ENCODE results near the gene RMND1. TPM values are rescaled to one million over a fixed set of nuclear protein-coding genes. Genes with fewer than 3 reads are reported as not detected.
A peak's percentile ranks its signal among the peaks of the same experiment; 100 is the strongest.

RMND1 gene
- total RNA-seq, 4 donors from 2014 or later: 18.4 to 31.8 (median 27.0) TPM

- Histone ChIP-seq H3K36me3 (peaks cover 0 to 2% (median 0%) of the 10 kb centered on the region in 3 donors), H3K27me3 (no peaks in the 10 kb centered on the region), H3K9me3 (no peaks in the 10 kb centered on the region), H3K27ac (no peak overlapping the region), H3K4me3 (no peak overlapping the region), H3K4me1 (peaks cover 0 to 23% (median 5%) of the 10 kb centered on the region in 4 donors)
- TF ChIP-seq CTCF (IDR thresholded peaks at IDR 0.05): no peak
- no peak for TF ChIP-seq EP300 (IDR thresholded peaks at IDR 0.05)
- TF ChIP-seq POLR2A (IDR thresholded peaks at IDR 0.05): no peak
- WGBS, 2 donors: 78 to 87% methylated on average over 4 of the region's 4 CpGs
- no peak for DNase-seq (ENCODE audit: low spot score in 2 of 2)
These were observed 70.2 kb downstream of the RMND1 start for GRCh38 chr6:151381722-151382121.

- Histone ChIP-seq H3K36me3 (peaks cover 0 to 2% (median 0%) of the 10 kb centered on the region in 3 donors), H3K4me1 (peaks cover 0 to 26% (median 9%) of the 10 kb centered on the region in 4 donors), H3K4me3 (peak overlapping the region in 1 of 4 donors; percentile 21), H3K9me3 (no peaks in the 10 kb centered on the region), H3K27ac (peak overlapping the region in 2 of 4 donors; percentile 26 to 63), H3K27me3 (no peaks in the 10 kb centered on the region)
- 96 to 100% methylated on average over 1 of the region's 1 CpG for WGBS, 2 donors
- TF ChIP-seq EP300 (IDR thresholded peaks at IDR 0.05) (no peak), POLR2A (IDR thresholded peaks at IDR 0.05) (no peak), CTCF (IDR thresholded peaks at IDR 0.05) (no peak)
- no peak for DNase-seq (ENCODE audit: low spot score in 2 of 2)
These were observed 71.1 kb downstream of the RMND1 start for GRCh38 chr6:151380848-151381205.

- Histone ChIP-seq H3K27ac (peak overlapping the region in 3 of 4 donors; percentile 26 to 63 (median 59)), H3K4me3 (peak overlapping the region in 1 of 4 donors; percentile 21), H3K27me3 (no peaks in the 10 kb centered on the region), H3K36me3 (peaks cover 0 to 2% (median 0%) of the 10 kb centered on the region in 3 donors), H3K4me1 (peaks cover 0 to 27% (median 9%) of the 10 kb centered on the region in 4 donors), H3K9me3 (no peaks in the 10 kb centered on the region)
- TF ChIP-seq POLR2A (IDR thresholded peaks at IDR 0.05): no peak
- no peak for TF ChIP-seq EP300 (IDR thresholded peaks at IDR 0.05)
- no peak for TF ChIP-seq CTCF (IDR thresholded peaks at IDR 0.05)
- DNase-seq (ENCODE audit: low spot score in 2 of 2): no peak
- 69 to 73% methylated on average over 14 of the region's 14 CpGs for WGBS, 2 donors
These were observed 71.7 kb downstream of the RMND1 start for GRCh38 chr6:151379933-151380847.

DNA sequence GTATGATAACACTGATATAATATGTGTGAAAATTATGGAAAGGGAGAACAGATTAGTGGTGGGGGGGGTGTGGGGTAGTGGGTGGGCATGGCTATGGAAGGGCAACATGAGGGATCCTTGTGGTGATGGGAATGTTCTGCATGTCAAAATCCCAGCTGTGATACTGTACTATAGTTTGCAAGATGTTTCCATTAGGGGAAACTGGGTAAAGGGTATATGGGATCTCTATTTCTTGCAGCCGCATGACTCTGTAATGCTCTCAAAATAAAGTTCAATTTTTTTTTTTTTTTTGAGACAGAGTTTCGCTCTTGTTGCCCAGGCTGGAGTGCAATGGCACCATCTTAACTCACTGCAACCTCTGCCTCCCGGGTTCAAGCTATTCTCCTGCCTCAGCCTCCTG is 74.8 kb downstream of the RMND1 start:
- no peak for TF ChIP-seq POLR2A (IDR thresholded peaks at IDR 0.05)
- TF ChIP-seq EP300 (IDR thresholded peaks at IDR 0.05): no peak
- TF ChIP-seq CTCF (IDR thresholded peaks at IDR 0.05): no peak
- WGBS, 2 donors: 84 to 86% methylated on average over 3 of the region's 3 CpGs
- no peak for DNase-seq (ENCODE audit: low spot score in 2 of 2)

DNA sequence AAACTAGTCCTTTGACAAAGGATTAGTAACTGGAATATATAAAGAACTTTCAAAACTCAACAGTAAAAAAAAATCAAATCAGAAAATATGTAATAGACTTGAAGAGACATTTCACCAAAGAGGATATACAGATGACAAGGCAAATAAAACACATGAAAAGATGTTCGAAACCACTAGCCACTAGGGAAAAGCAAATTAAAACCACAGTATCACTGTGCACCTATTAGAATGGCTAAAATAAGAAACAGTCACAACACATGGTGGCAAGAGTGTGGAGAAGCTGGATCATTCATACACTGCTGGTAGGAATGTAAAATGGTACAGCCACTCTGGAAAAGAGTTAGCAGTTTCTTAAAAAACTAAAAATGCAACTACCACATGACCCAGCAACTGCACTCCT is 75.5 kb downstream of the RMND1 start:
- Histone ChIP-seq H3K4me3 (no peak overlapping the region), H3K4me1 (peaks cover 0 to 34% (median 17%) of the 10 kb centered on the region in 4 donors), H3K36me3 (peaks cover 0 to 13% (median under 1%) of the 10 kb centered on the region in 3 donors), H3K27me3 (no peaks in the 10 kb centered on the region), H3K27ac (peak overlapping the region in 1 of 4 donors; percentile 22), H3K9me3 (no peaks in the 10 kb centered on the region)
- TF ChIP-seq POLR2A (IDR thresholded peaks at IDR 0.05) (no peak), CTCF (IDR thresholded peaks at IDR 0.05) (no peak), EP300 (IDR thresholded peaks at IDR 0.05) (no peak)
- DNase-seq (ENCODE audit: low spot score in 2 of 2): no peak
- WGBS, 2 donors: 71 to 81% methylated on average over 1 of the region's 1 CpG

More for the DNA sequence above, 74.8 kb downstream of the RMND1 start:
- H3K4me1 ChIP-seq: peaks cover 0 to 34% (median 17%) of the 10 kb centered on the region in 4 donors
- H3K9me3 ChIP-seq: no peaks in the 10 kb centered on the region
- H3K27me3 ChIP-seq: no peaks in the 10 kb centered on the region
- no peak overlapping the region for H3K4me3 ChIP-seq
- peaks cover 0 to 6% (median 0%) of the 10 kb centered on the region in 3 donors for H3K36me3 ChIP-seq
- no peak overlapping the region for H3K27ac ChIP-seq
